DMS 273 (cell line): Measurements from ENCODE around the gene JAKMIP2.
"Not testable (repeated sequence)": the region's sequence is repeated elsewhere in the genome, so short reads cannot be mapped to it uniquely, and the experiment has no call there.

Experiments used
- DNase-seq: peaks from one replicate; lab custom pipeline; 2025; ENCODE audit not compliant: unreplicated experiment; lab: John Stamatoyannopoulos, UW

JAKMIP2 gene

GRCh38 chr5:147617711-147618350 lies 164.7 kb downstream of the JAKMIP2 start:
- no peak for DNase-seq

- DNase-seq = no peak
These were observed 165.3 kb downstream of the JAKMIP2 start for GRCh38 chr5:147617191-147617606.

GRCh38 chr5:147616421-147616820 lies 166.1 kb downstream of the JAKMIP2 start:
- no peak for DNase-seq

GRCh38 chr5:147613359-147613758 lies 169.2 kb downstream of the JAKMIP2 start:
- no peak for DNase-seq

GRCh38 chr5:147611483-147611882 lies 171.0 kb downstream of the JAKMIP2 start:
- no peak for DNase-seq

GRCh38 chr5:147610798-147611197 lies 171.7 kb downstream of the JAKMIP2 start:
- DNase-seq = no peak

GRCh38 chr5:147601652-147602051 lies 180.9 kb downstream of the JAKMIP2 start:
- DNase-seq = no peak

- no peak for DNase-seq
These were observed 191.4 kb downstream of the JAKMIP2 start for GRCh38 chr5:147591120-147591519.

GRCh38 chr5:147590096-147590495 lies 192.4 kb downstream of the JAKMIP2 start:
- no peak for DNase-seq

- DNase-seq = no peak
These were observed 195.7 kb downstream of the JAKMIP2 start for GRCh38 chr5:147586832-147587231.

- DNase-seq = no peak
These were observed 196.3 kb downstream of the JAKMIP2 start for GRCh38 chr5:147586221-147586620.

- not testable (repeated sequence) for DNase-seq
These were observed 200.3 kb downstream of the JAKMIP2 start for GRCh38 chr5:147582272-147582671.

GRCh38 chr5:147580418-147580817 lies 202.1 kb downstream of the JAKMIP2 start:
- DNase-seq = not testable (repeated sequence)

GRCh38 chr5:147578228-147579024 lies 204.1 kb downstream of the JAKMIP2 start:
- DNase-seq = peak; percentile 74

- DNase-seq = peak; percentile 67
These were observed 205.6 kb downstream of the JAKMIP2 start for GRCh38 chr5:147576646-147577535.

GRCh38 chr5:147575598-147575997 lies 206.9 kb downstream of the JAKMIP2 start:
- no peak for DNase-seq

- DNase-seq = no peak
These were observed 209.3 kb downstream of the JAKMIP2 start for GRCh38 chr5:147573211-147573610.

- no peak for DNase-seq
These were observed 213.7 kb downstream of the JAKMIP2 start for GRCh38 chr5:147568710-147569406.

- DNase-seq = peak; percentile 16
These were observed 214.5 kb downstream of the JAKMIP2 start for GRCh38 chr5:147567917-147568598.

- DNase-seq = no peak
These were observed 217.0 kb downstream of the JAKMIP2 start for GRCh38 chr5:147565524-147565923.
